GM19035 (cell line): ENCODE data around the gene TMEM63A.
A peak's percentile ranks its signal among the peaks of the same experiment; 100 is the strongest.
"Not testable (repeated sequence)": the region's sequence is repeated elsewhere in the genome, so short reads cannot be mapped to it uniquely, and the experiment has no call there.

Experiments used
- ATAC-seq: cut with Tn5 transposase; IDR thresholded peaks from one replicate; pipeline ENCODE4 v1.9.1; 2021; ENCODE audit not compliant: unreplicated experiment

The TMEM63A gene

DNA sequence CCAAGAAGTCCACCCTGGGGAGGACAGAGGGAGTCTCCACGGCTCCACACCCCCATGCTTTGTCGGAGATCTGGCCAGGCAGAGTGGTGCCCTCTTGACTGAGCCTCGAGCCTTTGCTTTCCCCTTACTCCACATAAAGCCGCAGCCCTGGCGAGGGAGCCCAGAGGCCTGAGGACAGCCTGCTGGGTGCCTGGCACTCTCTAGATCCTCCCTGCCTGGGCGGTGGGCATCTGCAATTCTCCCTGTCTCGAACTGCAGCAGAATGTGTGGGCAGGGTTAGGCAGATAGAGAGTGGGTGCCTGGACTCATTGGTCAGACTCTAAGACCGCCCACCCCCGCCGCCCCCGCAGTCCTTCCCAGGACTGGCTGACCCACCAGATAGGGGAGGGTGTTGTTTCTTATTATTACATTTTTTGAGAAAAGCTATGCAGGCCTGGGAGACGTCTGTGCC lies 58.3 kb downstream of the TMEM63A start:
- ATAC-seq = no peak

DNA sequence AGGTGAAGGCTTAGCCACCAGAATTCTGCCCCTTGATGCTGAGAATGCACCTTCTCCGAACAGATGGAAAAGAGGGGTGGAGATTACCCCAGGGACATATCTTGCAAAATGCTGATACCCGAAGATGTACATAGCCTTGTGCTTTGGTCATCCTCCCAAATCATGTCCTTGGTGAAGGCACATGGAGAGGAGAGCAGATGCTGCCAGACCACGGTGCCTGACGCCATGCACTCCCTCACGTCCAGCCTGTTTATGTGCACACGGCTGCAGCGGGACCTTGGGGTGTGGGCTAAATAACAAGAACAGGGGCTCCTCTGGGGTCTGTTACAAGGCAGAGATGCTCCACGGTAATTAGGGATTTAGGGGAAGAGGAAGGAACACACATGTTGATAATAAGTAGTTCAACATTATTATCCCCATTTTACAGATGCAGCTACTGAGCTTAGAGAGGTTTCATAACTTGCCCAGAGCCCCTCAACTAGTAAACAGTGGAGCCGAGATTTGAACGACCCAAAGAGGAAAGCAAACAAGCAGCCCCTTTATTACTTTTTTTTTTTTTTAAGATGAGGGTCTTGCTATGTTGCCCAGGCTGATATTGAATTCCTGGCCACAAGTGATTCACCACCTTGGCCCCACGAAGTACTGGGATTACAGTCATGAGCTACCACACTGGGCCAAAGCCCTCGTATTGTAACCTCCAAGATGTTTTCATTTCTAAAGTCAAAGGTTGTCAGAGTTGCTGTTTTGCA lies 59.4 kb downstream of the TMEM63A start:
- no peak for ATAC-seq

DNA sequence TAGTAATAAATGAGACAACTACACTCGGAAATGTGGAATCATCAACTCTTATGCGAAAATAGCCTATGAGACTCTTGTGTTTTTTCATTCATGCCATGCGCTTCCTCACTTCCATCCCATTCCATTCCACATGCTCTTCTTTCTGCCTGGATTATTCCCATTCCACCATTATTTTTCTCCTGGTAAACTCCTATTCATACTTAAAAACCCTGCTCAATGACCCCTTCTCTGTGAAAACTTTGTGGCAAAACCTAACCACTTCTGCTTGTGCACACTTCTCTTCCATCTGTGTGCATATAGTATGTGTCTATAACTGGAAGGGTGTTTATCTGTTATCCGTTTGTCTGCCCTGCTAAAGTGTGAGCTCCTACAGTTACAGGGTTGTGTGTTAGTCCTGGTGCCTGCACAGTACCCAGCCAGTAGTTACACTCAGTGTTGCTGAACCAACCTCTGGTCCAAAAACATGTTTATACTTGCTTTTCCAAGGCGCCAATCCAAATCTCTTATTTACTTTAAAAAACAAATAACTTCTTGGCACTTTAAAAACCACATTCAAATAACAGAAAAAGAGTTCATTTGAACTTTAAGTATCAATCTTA lies 61.6 kb downstream of the TMEM63A start:
- no peak for ATAC-seq

DNA sequence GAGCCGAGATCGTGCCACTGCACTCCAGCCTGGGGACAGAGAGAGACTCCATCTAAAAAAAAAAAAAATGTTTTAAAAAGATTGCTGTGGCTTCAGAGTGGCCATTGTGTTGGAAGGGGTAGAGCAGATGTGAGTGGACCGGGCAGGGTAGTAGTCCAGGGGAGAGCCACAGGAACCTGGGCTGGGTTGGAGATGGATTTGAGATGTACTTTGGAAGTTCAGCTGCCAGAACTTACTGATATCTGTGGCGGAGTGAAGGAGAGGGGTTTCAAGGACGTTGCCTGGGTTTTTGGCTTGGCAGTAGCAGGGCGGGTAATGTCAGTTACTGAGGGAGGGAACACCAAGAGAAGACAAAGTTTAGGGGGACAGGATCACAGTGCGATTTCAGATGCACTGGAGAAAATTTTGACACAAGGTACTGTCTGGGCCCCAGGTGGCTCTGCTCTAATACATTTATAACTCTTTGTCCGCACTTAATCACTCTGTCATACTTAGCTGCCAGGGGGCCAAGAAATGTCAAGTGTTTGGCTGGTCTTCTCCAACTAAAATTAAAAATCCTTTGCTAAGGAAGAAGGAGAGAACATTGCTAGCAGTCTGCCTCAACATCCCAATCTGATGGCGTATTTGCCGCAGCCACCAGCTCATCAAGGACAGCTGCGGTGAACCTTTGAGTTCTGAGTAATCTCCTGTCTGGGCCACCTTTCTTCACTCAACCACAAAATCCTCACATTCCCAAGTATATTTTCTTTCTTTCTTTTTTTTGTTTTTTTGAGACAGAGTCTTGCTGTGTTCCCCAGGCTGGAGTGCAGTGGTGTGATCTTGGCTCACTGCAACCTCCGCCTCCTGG lies 62.6 kb downstream of the TMEM63A start:
- no peak for ATAC-seq

DNA sequence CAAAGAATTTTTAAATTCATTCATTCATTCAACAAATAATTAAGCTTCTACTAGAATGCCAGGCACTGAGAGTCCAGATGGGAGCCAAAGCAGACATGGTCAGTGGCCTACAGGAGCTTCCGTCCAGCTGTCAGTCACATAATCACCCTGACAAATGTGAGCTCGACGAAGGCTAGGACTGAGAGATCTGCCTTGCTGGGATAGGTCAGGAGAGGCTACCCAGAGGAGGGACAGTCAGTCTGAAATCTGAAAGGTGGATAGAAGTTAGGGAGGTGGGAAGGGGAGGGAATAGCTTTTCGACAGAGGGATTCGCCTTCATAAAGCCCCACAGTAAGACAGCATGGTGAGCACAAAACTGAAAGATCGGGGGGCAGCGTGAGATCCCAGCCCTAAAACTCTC lies 64.0 kb downstream of the TMEM63A start:
- ATAC-seq = no peak

DNA sequence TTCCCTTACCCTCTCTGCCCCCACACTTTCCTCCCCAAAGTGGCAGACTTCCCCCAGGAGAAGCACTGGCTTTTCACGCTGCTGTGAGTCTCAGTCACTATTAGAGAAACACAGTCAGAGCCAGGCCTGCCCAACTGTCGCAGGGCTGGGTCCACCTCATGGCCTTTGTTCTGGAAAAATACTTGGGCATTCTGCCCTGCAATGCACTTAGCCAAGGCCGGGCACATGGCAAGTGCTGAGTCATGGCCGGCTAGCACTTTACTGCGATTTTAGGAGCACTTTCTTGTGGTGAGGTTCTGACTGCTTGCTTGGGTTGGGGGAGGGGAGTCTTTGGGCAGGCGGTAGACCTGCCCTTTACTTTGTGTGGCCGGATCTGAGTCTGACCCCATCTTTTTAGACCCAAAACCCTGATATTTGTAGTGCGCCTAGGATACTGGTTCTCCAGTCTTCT lies 64.5 kb downstream of the TMEM63A start:
- ATAC-seq = no peak

DNA sequence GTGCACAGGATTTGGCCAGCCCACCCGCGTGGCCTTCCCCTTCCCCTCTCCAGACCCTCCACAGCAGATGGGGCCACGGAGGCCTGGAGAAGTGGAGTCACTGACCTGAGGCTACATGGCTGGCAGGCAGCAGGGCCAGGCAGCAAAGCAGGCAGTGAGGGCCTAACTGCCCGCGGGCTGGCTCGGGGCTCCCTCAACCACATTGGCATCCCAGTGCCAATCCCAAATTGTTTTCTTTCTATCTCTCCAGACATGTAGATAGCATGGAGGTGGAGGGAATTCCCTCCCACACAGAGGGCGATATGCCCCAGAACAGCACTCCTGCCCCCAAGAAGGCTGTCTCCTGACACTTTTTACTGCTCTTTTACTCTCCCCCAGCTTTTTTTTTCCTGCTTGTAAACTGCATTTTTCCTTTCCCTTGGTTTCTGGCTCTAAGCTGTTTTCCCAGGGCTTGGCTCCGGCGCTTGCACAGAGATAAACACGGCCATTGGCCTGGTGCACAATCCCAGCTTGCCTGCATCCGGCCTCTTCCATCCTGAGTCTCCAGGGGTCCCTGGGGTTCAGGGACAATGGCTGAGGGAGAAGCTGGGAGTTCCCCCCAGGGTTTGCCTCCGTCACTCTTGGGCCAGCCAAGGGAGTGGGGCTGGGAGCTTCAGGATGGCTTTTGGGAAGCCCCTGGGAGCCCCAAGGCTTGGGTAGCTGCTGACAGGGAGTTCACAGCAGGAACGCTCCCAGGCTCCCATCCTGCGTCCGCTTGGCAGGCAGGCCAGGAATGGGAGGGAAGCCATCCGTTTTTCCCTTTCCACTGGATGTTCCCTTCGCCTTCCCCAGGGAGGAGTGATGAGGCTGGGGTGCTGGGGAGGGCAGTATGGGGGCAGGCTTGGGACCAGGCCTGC lies 65.3 kb downstream of the TMEM63A start:
- no peak for ATAC-seq

DNA sequence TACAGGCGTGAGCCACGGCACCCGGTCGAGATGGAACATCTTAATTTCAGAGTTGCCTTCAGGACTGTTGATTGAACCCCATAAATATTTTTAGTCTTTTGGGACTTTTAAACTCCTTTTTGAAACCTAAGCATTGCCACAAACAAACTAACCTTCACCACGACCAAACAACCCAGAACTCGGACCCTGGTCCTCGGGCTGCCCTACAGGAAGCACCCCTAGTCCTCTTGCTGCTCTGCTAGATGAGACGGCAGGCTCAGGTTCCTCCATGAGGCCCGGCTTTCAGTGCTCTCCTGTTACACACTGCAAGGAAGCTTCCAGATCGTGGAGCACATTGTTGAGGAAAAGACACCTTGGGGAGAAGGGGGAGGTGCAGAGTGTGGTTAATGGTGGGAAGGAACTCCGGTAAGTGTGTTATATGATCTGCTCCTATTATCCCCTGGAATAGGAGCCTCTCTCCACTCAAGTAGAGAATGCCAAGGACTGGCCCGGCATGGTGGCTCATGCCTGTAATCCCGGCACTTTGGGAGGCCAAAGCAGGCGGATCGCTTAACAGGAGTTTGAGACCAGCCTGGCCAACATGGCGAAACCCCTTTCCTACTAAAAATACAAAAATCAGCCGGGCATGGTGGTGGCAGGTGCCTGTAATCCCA lies 66.5 kb downstream of the TMEM63A start:
- no peak for ATAC-seq

DNA sequence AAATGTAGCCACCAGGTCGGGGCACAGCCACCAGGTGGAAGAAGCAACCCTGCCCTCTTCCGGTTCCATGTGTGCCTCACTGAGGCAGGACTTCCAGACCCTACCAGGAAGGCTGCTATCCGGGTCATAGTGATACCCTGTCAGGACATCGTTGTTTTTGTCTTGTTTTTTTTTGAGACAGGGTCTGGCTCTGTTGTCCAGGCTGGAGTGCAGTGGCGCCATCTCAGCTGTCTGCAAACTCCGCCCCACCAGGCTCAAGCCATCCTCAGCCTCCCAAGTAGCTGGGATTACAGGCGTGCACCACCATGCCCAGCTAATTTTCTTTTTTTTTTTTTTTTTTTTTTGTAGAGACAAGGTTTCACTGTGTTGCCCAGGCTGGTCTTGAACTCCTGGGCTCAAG lies 67.1 kb downstream of the TMEM63A start:
- not testable (repeated sequence) for ATAC-seq

DNA sequence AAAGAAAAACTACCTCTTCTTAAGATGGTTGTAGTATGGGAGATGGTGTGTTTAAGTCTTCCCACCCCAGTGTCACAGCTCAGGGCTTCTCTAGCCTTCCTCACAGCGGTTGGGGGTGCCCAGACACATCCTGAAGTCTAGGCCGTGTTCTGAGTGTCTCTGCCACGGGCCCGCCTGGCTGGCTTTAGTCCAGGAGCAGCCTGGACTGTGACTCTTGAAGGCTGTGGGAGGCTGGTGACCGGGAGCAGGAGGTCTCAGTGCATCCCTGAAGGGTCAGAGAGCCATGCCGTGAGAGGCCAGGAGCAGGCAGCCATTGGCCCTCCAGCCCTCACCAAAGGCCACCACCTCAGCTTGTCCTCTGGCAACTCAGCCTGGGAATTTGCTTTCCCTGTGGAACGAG lies 67.8 kb downstream of the TMEM63A start:
- ATAC-seq = no peak

DNA sequence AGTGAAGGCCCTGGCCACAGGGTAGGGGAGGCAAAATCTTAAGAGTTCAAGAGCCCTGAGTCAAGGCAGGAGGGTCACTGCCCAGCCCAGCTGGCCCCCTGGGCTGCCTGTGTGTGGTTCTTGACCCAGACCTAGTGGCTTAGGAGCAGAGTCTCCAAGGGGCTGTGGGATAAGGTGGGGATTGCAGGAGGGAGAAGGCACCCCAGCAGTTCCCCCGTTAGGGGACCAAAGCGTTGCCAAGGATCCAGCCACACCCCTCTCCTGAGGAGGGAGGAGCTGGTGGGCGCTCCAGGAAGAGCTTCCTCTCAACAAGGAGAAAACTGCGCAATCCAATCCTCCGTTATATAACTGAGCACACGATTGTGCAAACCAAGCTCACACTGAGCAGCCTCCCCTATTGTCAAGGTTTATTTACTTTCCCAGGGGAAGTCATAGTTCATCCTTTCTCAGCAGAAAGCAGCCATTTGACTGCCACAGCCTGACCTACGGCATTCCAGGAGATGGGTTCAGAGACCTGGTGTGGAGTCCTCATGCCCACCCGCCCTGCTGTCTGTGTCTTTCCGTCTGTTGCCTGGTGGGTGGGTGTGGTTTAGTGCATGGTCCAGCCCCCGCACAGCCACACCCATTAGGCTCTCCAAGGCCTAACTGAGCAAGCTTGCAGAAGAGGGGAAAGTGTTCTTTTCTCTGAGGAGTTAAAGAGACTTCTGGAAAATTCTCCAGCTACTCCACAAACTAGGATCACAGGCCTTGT lies 68.8 kb downstream of the TMEM63A start:
- ATAC-seq = no peak

DNA sequence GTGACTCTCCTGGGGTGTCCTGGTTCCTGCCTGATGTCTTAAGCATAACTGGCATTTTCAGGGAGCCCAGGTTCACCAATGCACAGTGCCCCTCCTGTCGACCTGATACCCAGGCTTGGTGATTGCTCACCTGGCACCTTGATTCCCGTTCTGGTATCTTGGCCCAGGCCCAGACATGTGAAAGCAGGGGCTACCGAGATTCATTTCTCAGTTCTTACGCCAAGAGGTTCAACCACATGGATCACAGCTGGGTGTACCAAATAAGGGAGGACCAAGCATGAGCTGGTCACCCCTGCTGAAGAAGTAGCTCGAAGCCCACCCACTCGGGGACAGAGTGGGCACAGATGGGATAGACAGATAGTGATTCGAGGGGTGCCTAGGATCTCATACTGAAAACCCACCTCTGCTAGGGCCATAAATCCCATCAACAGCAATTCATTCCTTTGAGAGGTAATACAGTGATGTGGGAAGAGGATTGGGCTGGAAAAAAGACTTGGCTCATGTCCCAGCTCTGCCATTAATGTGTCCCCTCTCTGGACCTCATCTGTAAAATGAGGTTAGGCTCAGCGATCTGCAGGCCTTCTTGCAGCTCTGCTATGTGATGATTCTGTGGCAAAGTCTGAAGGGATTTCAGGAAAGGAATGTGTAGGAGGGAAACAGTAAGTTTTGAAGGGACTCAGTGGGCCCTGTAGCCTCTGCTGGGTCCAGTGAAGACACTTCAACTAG lies 69.5 kb downstream of the TMEM63A start:
- ATAC-seq = no peak

DNA sequence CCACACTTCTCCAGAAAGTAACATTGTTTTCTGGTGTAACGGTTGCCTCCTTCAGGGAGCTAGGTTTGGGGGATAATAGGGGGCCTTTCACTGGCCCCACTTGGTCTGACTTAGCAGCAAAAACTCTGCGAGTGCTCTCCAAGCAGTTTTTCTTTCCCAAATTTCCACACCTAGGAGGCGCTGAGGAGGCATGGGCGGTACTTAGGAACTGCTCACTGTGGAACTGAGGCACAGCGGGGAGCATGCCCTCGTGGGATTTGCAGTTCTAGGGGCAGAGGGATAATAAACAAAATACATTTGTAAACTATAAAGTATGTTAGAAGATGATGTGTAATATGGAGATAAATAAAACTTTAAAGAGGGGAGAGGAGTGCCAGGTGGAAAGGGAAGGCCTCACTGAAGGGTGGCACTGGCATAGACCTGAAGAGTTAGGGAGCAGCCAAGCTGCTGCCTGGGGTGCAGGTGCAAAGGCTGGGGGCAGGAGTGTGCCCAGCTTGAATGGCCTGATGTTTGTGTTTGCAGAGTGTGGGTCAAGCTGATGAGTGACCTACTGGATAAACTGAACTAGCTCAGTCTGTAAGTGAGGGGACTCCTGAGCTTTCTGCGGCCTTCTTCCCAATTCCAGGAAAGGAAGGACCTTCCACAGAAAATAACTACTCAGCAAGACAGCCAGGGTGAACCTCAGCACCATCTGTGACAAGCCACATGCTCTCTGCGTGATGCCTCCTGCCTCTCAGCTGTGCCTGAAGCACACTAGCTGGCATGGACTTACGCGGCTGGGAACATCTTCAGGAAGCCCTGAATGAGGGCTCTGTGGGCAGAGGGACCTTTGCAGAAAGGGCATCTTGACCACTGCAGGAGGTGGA lies 70.3 kb downstream of the TMEM63A start:
- ATAC-seq = no peak

DNA sequence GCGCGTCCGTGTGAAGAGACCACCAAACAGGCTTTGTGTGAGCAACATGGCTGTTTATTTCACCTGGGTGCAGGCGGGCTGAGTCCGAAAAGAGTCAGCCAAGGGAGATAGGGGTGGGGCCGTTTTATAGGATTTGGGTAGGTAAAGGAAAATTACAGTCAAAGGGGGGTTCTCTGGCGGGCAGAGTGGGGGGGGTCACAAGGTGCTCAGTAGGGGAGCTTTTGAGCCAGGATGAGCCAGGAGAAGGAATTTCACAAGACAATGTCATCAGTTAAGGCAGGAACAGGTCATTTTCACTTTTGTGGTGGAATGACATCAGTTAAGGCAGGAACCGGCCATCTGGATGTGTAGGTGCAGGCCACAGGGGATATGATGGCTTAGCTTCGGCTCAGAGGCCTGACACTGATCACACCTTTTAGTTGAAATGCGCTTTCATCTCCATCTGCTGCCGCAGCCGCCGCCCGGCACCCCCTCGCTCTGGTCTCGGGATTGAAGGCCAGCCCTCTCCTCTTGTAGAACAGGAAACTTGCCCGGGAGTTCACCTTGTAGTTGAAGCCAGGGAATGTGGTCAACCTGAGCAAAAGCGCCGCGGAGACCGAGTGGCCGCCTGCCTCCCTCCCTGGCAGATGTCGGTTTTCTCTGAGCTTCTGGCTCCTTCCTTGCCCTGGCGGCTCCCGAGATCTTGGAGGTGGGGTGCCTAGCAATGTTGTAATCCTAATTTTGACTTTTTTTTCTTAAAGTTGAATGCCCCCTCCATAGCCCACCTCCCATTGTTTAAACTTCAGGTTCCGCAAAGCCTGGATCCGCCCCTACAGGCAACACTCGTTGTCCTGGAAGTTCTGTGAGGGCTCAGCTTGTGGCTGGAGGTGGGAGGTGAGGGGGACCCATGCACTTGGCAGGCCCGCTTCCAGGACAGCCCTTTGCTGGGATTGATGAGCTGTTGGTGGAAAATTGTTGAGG lies 71.3 kb downstream of the TMEM63A start:
- not testable (repeated sequence) for ATAC-seq

DNA sequence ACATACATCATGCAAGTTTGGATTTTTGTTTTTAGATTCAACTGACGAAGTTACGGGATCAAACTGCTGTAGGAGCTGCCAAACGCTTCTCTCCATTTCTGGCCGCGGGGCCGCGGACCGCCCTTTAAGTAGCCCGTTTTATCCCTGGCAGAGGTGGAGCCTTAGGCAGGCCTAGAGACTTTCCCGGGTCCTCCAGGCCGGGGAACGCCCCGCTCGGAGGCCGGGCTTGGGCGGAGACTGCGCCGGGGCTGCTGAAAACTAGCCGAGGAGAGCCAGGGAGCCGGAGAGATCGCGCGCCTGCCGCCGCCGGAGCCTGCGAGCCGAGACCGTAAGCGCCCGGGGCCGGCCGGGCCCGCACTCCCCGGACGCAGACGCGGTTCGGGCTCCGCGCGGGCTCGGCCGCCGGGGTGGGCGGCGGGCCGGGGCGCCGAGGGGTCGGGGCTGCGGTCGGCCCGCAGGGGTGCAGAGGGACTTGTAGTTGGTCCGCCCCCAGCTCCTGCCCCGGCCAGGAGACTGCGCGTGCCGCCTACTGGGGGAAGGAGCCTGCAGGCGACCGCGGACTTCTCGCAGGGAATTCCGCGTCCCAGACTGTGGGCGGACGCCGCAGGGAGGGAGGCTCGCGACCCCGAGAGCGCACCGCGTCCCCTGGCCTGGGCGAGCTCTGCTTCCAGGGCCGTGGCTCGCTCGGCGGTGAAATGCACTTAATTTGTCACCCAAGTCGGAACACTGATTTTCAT lies 72.2 kb downstream of the TMEM63A start, which contains the start of gene EPHX1:
Gene EPHX1, plus strand, starts transcription at position 283 of the 737 bp plus-strand sequence. CDS start 18,606 bp downstream, outside the sequence.
- peak; percentile 96 for ATAC-seq

DNA sequence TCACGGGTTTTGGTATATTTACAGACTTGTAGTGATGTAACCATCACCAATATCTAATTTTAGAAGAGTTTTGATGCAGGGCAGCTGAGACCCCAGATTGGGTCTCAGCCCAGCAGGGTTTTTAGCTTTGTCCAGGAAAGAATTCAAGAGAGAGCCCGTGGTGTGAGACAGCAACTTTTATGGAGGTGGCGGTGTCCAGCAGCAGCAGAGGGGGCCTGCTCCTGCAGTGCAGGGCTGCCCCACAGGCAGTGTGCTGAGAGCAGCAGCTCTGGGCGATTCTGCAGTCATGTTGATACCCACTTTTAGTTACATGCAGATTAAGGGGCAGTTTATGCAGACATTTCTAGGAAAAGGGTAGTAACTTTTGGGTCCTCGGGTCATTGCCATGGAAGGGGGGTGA lies 74.0 kb downstream of the TMEM63A start:
- no peak for ATAC-seq
